HG03095 (cell line): Measurements from ENCODE around the gene IMPA2.
A peak's percentile ranks its signal among the peaks of the same experiment; 100 is the strongest.
"Not testable (repeated sequence)": the region's sequence is repeated elsewhere in the genome, so short reads cannot be mapped to it uniquely, and the experiment has no call there.

ENCODE experiments used
- ATAC-seq: cut with Tn5 transposase; IDR thresholded peaks from one replicate; pipeline ENCODE4 v1.9.1; 2021; ENCODE audit warnings: moderate library complexity; ENCODE audit not compliant: unreplicated experiment

The IMPA2 gene

DNA sequence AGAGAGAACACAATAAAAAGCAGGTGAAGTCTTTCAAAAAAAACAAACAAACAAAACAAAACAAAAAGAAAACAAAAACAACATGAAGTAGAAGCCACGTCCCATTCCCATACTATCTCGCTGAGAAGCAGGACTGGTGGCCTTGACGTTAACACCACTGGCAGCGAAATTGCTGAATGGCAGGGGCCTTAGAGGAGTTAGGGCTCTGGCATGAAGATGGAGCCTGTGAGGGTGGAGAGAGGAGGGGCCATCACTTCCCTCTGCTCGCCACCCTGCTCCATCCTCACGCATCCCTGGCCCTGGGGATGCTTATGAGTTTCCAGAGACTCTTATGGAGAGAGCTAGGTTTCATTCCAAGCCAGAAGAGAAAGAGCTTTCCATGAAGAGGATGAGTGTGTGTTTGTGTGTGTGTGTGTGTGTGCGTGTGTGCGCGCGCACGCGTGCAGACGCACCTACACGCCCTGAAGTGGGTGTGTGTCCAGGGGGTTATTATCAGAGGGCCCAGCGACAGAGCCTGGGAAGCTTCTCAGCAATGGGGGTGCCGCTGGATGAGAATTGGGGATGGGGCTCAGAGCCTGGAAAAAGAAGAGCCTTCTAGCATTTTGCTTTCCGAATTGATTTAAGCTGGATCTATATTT, 20.4 kb upstream of the IMPA2 start:
- no peak for ATAC-seq

DNA sequence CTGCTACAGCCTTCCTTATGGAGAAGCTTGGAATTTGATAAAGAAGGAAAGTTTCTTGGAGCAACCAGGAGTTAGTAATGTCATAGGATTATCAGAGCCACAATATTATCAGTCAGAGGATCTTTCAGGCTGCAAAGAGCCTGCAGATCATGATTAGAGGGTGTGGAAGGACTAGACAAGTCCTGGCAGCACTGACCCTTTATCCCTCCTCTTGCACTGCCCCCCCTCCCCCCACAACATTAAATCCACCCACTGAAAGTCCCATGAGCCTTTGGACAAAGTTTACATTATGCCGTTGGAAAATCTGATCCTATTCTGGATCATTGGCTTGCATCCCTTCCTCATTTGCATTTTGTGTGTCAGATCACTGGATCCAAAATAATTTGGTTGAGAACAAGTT, 18.7 kb upstream of the IMPA2 start:
- ATAC-seq: no peak

DNA sequence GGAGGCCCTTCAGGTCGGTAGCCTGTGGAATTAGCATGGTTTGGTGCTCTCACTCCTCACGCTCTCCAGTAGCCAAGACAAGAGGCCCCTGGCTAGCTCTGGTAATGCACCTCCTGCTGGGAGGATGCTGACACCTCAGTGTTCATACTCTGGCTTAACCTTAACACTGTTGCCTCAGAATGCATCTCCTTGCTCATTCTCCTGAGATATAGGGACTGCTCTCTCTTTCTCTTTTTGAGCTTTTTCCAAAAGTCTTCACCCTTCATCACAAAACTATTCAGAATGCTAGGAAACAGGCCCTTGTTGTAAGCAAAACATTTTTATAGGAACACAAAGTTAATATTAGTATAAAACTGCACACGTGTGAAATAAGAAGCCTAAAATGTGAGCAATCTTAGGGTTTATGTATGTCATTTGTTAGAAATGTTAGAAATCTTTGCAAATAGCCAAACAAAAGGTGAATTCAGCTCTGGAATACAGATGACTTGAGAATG, 17.3 kb upstream of the IMPA2 start:
- ATAC-seq: no peak

DNA sequence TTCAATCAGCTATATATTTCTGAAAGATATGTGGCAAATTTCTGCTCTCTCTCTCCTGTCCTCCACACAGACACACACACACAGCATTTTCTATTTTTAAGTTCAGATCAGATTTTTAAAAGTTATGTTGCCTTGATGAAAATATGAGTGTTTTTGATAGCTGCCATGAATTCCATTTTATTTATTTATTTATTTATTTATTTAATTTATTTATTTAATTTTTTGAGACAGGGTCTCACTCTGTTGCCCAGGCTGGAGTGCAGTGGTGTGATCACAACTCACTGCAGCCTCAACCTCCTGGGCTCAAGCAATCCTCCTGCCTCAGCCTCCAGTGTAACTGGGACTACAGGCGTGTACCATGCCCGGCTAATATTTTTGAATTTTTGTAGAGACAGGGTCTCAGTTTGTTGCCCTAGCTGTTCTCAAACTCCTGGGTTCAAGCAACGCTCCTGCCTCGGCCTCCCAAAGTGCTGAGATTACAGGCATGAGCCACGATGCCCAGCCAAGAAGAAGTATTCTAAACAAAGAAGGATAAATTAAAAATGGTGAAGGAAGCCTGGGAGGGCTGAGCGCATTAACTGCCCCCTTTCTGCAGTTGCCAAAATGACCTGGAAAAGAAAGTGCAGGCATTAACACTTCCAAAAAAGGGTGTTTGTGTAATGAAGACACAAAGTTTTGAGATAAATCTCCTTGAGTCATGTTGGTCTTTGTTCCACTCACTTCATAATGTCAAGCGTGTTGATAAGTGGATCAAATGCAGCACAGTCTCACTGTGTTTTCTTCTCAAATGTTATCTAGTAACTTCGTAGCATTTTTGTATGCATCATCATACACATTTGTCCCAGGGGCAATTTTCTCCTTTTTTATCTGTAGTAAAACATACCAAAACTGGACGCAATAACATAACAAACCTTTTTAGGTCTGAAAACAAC, 11.1 kb upstream of the IMPA2 start:
- ATAC-seq: no peak

DNA sequence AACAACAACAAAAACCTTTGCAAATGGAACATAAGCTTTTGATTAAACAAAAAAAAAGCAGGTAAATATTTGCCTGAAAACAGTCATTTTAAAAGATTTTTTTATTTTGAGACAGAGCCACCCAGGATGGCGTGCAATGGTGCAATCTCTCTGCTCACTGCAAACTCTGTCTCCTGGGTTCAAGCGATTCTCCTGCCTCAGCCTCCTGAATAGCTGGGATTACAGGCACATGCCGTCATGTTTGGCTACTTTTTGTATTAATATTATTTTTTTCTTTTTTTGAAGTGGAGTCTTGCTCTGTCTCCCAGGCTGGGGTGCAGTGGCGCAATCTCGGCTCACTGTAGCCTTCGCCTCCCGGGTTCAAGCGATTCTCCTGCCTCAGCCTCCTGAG, 10.5 kb upstream of the IMPA2 start:
- ATAC-seq: not testable (repeated sequence)

DNA sequence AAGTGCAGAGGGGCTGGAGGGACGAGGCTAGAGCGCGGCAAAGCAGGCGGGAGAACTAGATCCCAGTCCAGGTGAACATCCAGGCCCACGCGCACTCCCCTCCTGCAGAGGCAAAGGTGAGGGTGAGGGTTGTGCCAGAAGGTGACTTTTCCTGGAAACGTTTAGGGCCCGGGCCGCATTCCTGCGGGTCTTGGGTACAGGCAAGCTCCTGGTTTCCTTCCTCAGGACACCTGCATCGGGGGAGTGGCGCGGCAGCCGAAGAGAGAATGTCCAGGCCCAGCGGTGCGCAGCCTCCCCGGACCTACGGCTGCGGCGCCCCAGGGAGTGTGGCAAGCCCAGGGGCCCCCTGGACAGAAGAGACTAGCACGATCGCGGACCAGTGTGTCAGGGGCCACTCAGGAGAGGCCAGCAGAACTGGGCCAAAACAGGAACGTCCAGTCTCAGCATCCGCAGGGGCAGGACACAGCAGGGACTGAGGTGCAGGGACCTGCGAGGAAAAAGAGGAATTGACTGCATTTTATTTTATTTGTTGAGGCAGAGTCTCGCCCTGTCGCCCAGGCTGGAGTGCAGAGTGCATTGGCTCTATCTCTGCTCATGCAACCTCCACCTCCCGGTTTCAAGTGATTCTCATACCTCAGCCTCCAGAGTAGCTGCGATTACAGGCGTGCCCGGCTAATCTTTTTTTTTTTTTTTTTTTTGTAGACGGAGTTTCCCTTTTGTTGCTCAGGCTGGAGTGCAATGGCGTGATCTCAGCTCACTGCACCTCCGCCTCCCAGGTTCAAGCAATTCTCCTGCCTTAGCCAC, 8.7 kb upstream of the IMPA2 start:
- no peak for ATAC-seq

DNA sequence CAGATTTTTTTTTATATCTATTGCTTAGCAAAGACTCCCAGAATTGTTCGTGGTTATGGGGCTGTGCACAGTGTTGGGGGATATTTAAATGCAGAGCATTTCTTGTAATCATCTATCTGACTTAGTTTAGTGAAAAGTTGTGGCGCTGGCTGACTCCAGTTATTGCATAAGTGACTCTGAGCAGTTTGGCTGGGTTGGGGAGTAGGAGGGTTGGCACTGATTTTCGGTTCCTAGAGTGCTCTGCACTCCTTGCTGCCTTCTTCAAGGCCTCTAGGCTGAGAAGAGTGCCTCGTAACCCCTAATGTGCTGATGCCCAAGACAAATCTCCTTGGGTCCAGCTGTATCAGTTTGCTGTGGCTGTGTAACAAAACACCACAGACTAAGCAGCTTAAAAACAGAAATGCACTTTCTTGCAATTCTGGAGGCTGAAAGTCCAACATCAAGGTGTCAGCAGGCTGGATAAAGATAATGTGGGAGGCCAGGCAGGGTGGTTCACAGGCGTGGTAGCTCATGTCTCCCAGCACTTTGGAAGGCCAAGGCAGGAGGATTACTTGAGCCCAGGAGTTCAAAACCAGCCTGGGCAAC, 6.5 kb upstream of the IMPA2 start:
- no peak for ATAC-seq

DNA sequence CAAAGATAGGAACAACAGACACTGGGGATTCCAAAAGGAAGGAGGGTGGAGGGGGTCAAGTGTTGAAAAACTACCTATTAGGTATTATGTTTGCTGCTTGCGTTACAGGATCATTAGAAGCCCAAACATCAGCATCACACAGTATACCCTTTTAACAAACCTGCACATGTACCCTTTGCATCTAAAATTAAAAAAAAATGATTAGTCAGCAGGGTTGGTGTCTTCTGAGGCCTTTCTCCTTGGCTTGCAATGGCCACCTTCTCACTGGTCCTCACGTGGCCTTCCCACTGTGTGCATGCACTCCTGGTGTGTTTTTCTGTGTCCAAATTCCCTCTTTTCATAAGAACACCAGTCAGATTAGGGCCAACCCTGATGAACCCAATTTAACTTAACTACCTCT, 5.6 kb upstream of the IMPA2 start:
- ATAC-seq: no peak

DNA sequence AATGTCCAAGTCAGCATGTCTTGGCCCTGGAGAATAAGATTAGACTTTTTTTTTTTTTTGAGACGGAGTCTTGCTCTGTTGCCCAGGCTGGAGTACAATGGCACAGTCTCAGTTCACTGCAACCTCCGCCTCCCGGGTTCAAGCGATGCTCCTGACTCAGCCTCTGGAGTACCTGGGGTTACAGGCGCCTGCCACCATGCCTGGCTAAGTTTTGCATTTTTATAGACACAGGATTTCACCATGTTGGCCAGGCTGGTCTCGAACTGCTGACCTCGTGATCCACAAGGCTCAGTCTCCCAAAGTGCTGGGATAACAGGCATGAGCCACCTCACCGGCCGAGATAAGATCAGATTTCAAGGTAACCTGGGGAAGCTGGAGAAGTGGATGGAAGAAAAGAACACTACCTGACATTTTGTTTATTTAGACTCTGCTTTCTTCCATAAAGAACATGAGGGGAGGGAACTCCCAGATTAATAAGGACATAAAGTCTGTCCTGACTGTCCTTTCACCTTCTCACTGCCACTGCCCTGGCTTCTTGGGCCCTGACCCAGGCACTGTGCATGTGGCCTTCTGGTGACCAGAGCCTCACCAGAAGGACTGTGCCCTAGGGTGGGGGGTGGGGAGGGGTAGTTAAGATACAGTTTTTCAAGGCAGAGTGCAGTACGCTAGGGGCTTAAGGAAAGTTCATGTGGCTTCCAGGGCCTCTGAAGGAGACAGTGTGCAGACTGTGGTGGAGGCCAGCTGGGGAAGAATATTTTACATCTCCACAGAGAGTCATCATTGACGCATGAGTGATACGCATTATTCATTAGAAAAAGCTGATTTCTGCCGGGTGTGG, 4.8 kb upstream of the IMPA2 start:
- ATAC-seq: no peak

DNA sequence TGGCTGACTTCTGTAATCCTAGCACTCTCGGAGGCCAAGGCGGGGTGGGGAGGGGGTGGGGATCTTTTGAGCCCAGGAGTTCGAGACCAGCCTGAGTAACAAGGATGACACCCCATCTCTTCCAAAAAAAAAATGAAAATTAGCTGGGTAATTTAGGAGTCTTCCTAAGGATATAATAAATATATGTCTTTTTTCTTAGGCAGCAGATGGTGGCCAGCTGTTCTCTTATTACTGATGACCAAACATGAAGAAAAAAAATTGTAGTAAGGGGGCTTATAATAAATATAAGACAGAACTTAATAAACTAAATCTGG, 4.2 kb upstream of the IMPA2 start:
- no peak for ATAC-seq

DNA sequence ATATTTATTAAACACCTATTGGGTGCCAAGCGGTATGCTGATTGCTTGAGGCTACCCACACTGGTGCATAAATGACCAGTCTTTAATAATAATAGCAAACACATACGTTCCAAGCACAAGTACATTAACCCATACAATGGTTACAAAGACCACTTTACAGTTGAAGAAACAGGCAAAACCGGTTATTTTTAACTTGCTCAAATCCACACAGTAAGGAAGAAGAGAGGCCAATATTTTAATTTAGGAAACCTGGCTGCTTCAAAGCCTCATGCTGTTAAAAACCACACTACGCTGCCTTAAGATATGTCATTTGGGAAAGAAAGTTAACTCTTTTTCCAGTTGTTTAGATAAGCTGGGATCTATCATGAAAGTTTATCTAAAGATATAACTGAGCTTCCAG, 2.4 kb upstream of the IMPA2 start:
- no peak for ATAC-seq

DNA sequence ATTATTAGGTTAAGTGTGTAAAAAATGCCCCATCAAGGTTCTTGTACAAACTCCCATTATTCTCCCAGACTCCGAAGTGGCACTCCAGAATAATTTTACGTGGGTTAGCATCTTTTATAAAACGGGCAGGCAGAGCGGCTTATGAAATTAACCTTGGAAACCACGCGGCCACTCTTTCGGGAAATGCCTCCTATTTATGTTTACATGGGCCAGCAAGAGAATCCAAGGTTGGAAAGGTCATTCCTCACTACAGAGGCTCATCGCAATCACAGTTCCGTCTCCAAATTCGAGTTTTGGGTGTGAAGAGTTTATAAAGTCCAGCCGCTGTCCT, 1.2 kb upstream of the IMPA2 start:
- no peak for ATAC-seq

DNA sequence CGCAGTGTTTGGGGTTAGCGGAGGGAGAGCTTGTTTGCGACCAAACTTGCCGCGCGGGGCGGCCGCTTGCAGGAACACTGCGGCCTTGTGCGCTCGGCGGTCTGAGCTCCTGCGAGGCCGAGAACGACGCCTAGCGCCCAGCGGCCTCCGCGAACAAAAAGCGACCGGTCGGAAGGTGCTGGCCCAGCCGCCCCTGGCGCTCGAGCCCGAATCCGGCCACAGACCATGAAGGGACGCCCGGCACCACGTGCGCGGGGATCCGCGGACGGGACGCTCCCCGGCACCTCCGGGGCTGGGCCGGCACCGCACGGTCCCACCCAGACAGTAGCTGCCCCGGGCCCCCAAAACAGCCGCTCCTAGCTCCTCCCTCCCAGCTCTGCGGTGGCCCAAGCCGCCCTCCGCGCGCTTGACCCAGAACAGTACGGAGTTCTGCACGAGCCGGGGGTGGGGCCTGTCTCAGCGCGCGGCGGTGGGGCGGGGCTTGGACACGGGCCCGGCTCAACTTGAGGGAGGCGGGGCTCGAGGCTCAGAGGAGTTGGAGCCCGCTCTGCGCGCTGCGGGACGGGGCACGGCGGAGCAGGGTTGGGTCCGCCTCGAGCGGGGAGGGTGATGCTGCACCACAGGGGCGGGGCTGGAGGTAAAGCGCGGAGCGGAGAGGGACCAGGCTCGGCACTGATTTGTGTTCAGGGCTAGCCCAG, 664 bp upstream of the IMPA2 start:
- ATAC-seq: peak; percentile 84

DNA sequence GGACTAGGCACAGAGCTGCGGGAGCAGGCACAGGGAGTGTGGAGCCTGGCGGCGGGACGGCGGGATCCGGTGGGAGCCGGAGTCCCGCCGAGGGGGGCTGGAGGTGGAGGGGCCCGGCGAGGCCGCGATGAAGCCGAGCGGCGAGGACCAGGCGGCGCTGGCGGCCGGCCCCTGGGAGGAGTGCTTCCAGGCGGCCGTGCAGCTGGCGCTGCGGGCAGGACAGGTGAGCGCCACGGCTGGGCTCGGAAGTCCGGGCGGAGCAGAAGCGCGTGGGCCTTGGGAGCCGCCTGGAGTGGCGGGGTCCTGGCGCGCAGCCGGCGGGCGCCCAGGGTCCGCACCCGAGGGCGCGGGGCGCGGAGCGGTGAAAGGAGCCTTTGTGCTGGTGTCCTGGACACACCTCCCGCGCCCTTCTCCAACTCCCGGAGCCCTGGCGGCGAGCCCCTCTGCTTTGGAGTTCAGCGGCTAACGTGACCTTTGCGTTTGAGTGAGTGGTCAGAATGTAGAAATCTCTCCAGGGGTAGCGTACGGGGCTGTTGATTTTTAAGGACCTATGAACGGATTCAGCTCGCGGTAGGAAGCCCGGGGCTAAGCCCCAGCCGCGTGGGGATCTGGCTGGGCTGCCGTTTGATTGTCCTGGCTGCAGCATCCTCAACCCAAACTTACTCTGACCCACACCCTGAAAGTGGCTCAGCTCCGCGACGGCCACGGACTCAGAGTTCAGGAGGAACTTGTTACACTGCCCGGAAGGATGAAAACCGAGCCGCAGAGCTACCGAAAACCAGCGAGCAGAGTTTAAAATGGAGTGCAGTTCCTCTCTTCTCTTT, 448 bp downstream of the IMPA2 start:
- ATAC-seq: peak; percentile 23

DNA sequence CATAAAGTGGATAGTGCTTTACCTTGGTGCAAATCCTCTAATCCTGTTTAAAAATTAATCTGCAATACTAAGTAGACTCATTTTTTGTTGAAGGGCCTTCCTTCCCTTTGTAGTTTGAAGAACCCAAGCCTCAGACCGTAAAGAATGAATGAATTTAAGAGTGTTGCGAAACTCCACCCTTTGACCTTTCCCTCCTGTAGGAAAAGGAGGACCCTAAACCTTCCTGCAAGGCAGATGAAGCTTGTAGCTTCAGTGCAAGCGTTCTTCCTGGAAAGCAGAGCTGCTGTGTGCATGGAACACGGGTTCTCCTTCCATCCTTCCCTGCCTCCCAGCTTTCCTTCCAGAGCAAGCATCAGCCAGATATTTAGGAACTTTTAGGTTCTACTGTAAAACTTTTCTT, 1.7 kb downstream of the IMPA2 start:
- ATAC-seq: no peak

DNA sequence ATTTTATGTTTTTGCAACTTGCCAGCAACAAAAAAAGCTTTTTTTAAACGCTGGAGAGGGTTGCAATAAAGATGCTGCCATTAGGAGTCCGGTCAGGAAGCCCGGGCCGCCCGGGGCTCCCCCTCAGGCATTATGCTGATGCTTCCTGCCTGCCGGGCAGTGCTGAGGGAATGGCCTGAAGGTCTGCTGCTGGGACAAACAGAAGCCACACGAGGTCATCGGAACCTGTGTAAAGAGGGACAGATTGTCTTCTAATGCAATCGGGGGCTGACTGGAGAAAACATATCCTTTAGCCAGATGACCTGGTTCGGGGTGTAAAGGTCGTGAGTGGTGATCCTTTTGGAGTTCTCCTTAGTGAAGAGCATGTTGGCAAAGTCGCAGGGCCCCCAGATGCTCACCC, 2.3 kb downstream of the IMPA2 start:
- ATAC-seq: no peak

DNA sequence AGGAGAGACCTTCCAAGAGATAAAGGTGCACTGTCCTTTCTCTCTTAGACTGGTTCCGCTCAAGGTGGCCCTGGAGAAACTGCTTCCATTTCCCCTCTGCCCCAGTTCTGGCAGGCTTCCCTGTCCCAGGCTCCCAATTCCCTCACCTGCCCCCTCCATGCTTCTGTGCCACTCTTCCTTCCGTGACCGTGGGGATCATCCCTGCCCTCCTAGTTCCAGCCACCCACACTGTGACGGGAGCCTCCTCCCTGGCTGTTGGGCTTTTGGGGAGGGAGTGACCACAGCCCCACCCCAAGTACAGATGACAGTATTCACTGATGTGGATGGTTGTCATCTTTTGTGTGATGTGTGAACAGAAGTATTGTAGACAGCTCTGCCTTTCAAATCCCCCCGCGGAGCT, 2.8 kb downstream of the IMPA2 start:
- ATAC-seq: no peak

DNA sequence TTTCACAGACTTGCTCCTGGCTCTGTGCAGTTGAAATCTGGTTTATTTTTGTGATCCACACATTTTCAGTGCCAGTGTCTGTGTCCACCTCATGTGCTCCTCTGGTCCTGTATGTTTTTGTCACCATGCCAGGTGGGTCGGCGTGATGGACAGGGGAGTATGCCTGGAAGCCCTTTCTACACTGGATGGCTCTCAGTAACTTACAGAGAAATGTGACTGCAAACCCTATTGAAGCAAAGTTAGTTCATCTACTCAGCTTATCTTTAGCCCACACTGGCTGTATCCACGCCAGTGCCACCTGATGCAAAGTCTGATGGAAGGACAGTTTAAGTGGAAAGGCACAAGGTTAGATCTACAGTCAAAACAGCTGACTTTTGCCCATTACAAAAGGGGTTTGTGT, 4.3 kb downstream of the IMPA2 start:
- no peak for ATAC-seq

DNA sequence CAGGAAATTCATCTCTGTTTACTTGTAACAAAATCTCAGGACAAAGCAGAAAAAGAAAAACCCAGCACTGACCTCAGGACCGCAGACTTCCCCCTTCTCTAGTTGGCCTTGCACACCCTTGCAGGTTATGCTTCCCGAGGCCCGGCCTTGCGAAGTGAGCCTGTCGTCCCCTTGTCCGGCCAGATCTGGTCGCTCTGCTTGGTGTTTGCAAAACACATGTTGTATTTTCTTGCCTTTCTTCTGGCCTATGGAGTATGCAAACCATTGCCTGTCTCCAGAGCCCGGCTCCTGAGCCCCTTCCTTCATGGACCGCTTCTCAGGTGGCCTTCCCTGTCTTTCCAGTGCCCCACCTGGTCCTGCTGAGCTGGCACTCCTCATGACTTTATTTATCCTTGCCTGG, 4.8 kb downstream of the IMPA2 start:
- ATAC-seq: no peak
